LNCaP clone FGC (cell line): Measurements from ENCODE around the gene IL5RA.

Experiments
- DNase-seq: peaks from one replicate; pipeline ENCODE4 v3.0.0-alpha.2; 2011; ENCODE audit warnings: low read depth
- H3K4me3 ChIP-seq: 2 replicates; pipeline ENCODE4 v1.5.1; 2011; ENCODE audit warnings: mild to moderate bottlenecking, low read depth, low read length, control low read depth
- CTCF ChIP-seq: IDR thresholded peaks from 2 replicates; pipeline ENCODE4 v1.5.1; 2012; ENCODE audit warnings: mild to moderate bottlenecking; ENCODE audit not compliant: control insufficient read depth, insufficient read depth; ENCODE audit errors: extremely low read depth

The IL5RA gene

GRCh38 chr3:3110299-3110630 is at the start of gene IL5RA:
TSS of gene IL5RA (minus strand) at chr3:3110374. CDS start at chr3:3104984, 5,390 bp downstream.
- no peak for TF ChIP-seq CTCF
- DNase-seq, result no peak

GRCh38 chr3:3157484-3157883 is 47.3 kb upstream of the IL5RA start:
- DNase-seq, result no peak
- H3K4me3 ChIP-seq, result no peak overlapping the region
- no peak for TF ChIP-seq CTCF

More at GRCh38 chr3:3110299-3110630, at the start of gene IL5RA:
- no peak within 1 kb of the TSS for H3K4me3 ChIP-seq

- no peak for DNase-seq
- no peak for TF ChIP-seq CTCF
These were observed 44.9 kb upstream of the IL5RA start for GRCh38 chr3:3154879-3155610.

GRCh38 chr3:3151513-3151912 is 41.3 kb upstream of the IL5RA start:
- no peak for TF ChIP-seq CTCF
- DNase-seq, result no peak

More at GRCh38 chr3:3154879-3155610, 44.9 kb upstream of the IL5RA start:
- no peak overlapping the region for H3K4me3 ChIP-seq

GRCh38 chr3:3149560-3149959 is 39.4 kb upstream of the IL5RA start:
- no peak for DNase-seq
- no peak overlapping the region for H3K4me3 ChIP-seq
- no peak for TF ChIP-seq CTCF

More at GRCh38 chr3:3151513-3151912, 41.3 kb upstream of the IL5RA start:
- no peak overlapping the region for H3K4me3 ChIP-seq

- no peak for TF ChIP-seq CTCF
- DNase-seq, result no peak
These were observed 35.7 kb upstream of the IL5RA start for GRCh38 chr3:3145831-3146230.

GRCh38 chr3:3141939-3142338 is 31.8 kb upstream of the IL5RA start:
- H3K4me3 ChIP-seq, result no peak overlapping the region
- TF ChIP-seq CTCF, result no peak
- DNase-seq, result no peak

More at GRCh38 chr3:3145831-3146230, 35.7 kb upstream of the IL5RA start:
- H3K4me3 ChIP-seq, result no peak overlapping the region
